GM19395 (cell line): Measurements from ENCODE around the gene FBN3.
"Not testable (repeated sequence)": the region's sequence is repeated elsewhere in the genome, so short reads cannot be mapped to it uniquely, and the experiment has no call there.

Source experiments
- ATAC-seq: cut with Tn5 transposase; IDR thresholded peaks from one replicate; pipeline ENCODE4 v1.9.1; 2021; ENCODE audit warnings: mild to moderate bottlenecking, moderate library complexity; ENCODE audit not compliant: unreplicated experiment

The FBN3 gene

GRCh38 chr19:8120636-8121480, 28.5 kb downstream of the FBN3 start:
- no peak for ATAC-seq

- no peak for ATAC-seq
These were observed 31.4 kb downstream of the FBN3 start for GRCh38 chr19:8117991-8118390.

GRCh38 chr19:8116437-8117293, 32.7 kb downstream of the FBN3 start:
- ATAC-seq, result no peak

GRCh38 chr19:8115805-8116396, 33.5 kb downstream of the FBN3 start:
- no peak for ATAC-seq

GRCh38 chr19:8113017-8113416, 36.4 kb downstream of the FBN3 start:
- ATAC-seq, result no peak

GRCh38 chr19:8111376-8111775, 38.0 kb downstream of the FBN3 start:
- no peak for ATAC-seq

- ATAC-seq, result no peak
These were observed 38.5 kb downstream of the FBN3 start for GRCh38 chr19:8110931-8111330.

- ATAC-seq, result no peak
These were observed 39.3 kb downstream of the FBN3 start for GRCh38 chr19:8109890-8110662.

GRCh38 chr19:8109455-8109854, 39.9 kb downstream of the FBN3 start:
- no peak for ATAC-seq

- ATAC-seq, result no peak
These were observed 40.6 kb downstream of the FBN3 start for GRCh38 chr19:8108560-8109445.

- no peak for ATAC-seq
These were observed 42.0 kb downstream of the FBN3 start for GRCh38 chr19:8107301-8107903.

GRCh38 chr19:8105471-8105870, 43.9 kb downstream of the FBN3 start:
- no peak for ATAC-seq

- not testable (repeated sequence) for ATAC-seq
These were observed 47.5 kb downstream of the FBN3 start for GRCh38 chr19:8101910-8102309.

- no peak for ATAC-seq
These were observed 48.1 kb downstream of the FBN3 start for GRCh38 chr19:8101311-8101710.

GRCh38 chr19:8097681-8098567, 51.5 kb downstream of the FBN3 start:
- ATAC-seq, result no peak

GRCh38 chr19:8097198-8097597, 52.2 kb downstream of the FBN3 start:
- no peak for ATAC-seq

- no peak for ATAC-seq
These were observed 53.3 kb downstream of the FBN3 start for GRCh38 chr19:8096071-8096470.

- no peak for ATAC-seq
These were observed 54.0 kb downstream of the FBN3 start for GRCh38 chr19:8095354-8095886.
